ENCODE measurements around the gene HDLBP. TPM values are rescaled to one million over a fixed set of nuclear protein-coding genes. Genes with fewer than 3 reads are reported as not detected.
A peak's percentile ranks its signal among the peaks of the same experiment; 100 is the strongest.

The HDLBP gene
- total RNA-seq, 1 donor from 2014 or later: 216 TPM

DNA sequence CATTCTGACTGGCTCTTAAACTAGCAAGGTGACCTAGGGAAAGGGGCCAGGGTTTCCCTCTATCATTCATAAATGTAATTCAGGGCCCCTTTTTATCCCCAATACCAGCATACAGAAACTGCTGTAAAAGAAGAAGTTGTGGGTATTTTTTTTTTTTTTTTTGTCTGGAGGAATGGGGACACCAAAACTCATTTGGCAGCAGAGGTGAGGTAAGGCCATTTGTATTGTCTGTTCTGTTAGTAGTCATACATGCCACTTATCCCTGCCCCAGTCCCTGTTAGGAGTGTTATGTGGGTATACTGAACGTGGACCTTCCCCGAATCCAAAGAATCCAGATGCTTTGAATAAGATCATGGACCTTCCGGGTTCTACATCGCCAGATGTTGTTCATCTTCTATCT, 1.9 kb upstream of the HDLBP start:
- TF ChIP-seq, protein P1, sequence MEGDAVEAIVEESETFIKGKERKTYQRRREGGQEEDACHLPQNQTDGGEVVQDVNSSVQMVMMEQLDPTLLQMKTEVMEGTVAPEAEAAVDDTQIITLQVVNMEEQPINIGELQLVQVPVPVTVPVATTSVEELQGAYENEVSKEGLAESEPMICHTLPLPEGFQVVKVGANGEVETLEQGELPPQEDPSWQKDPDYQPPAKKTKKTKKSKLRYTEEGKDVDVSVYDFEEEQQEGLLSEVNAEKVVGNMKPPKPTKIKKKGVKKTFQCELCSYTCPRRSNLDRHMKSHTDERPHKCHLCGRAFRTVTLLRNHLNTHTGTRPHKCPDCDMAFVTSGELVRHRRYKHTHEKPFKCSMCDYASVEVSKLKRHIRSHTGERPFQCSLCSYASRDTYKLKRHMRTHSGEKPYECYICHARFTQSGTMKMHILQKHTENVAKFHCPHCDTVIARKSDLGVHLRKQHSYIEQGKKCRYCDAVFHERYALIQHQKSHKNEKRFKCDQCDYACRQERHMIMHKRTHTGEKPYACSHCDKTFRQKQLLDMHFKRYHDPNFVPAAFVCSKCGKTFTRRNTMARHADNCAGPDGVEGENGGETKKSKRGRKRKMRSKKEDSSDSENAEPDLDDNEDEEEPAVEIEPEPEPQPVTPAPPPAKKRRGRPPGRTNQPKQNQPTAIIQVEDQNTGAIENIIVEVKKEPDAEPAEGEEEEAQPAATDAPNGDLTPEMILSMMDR (IDR thresholded peaks at IDR 0.05; ENCODE audit: partially characterized antibody, unreplicated experiment): no peak
- Mint-ChIP-seq H3K4me1 (ENCODE audit: low read depth, unreplicated experiment) (peaks cover 38% of the 10 kb centered on the region), H3K4me3 (ENCODE audit: unreplicated experiment) (peak overlapping the region; percentile 93), H3K27ac (ENCODE audit: unreplicated experiment) (no peak overlapping the region), H3K27me3 (ENCODE audit: unreplicated experiment) (peaks cover 10% of the 10 kb centered on the region), H3K9me3 (ENCODE audit: unreplicated experiment) (peaks cover 8% of the 10 kb centered on the region), H3K36me3 (ENCODE audit: unreplicated experiment) (no peaks in the 10 kb centered on the region)
- DNase-seq: no peak

DNA sequence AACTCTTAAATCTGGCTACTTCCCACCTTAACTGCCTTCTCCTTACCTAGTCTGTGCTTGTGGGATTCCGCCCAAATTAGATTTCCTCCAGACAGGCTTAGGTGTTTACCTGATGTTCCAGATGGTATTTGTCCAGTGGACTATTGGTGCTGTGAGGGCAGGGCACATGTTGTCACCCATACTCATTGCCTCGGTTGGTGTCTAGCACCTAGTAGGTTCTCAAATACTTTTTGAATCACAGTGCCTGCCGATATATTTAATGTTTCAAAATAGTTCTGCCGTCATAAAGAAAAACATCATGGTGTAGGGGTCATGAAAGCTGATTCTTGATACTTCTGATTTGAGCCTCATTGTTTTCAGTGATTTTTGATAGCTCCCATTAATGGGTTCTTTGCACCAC, 1.4 kb upstream of the HDLBP start:
- H3K9me3 Mint-ChIP-seq (ENCODE audit: unreplicated experiment): peaks cover 8% of the 10 kb centered on the region
- peak overlapping the region; percentile 93 for H3K4me3 Mint-ChIP-seq (ENCODE audit: unreplicated experiment)
- TF ChIP-seq, protein P1 (IDR thresholded peaks at IDR 0.05; ENCODE audit: partially characterized antibody, unreplicated experiment): no peak
- no peaks in the 10 kb centered on the region for H3K36me3 Mint-ChIP-seq (ENCODE audit: unreplicated experiment)
- H3K27me3 Mint-ChIP-seq (ENCODE audit: unreplicated experiment): peaks cover 10% of the 10 kb centered on the region
- H3K27ac Mint-ChIP-seq (ENCODE audit: unreplicated experiment): peak overlapping the region; percentile 97
- DNase-seq: no peak
- H3K4me1 Mint-ChIP-seq (ENCODE audit: low read depth, unreplicated experiment): peaks cover 38% of the 10 kb centered on the region

DNA sequence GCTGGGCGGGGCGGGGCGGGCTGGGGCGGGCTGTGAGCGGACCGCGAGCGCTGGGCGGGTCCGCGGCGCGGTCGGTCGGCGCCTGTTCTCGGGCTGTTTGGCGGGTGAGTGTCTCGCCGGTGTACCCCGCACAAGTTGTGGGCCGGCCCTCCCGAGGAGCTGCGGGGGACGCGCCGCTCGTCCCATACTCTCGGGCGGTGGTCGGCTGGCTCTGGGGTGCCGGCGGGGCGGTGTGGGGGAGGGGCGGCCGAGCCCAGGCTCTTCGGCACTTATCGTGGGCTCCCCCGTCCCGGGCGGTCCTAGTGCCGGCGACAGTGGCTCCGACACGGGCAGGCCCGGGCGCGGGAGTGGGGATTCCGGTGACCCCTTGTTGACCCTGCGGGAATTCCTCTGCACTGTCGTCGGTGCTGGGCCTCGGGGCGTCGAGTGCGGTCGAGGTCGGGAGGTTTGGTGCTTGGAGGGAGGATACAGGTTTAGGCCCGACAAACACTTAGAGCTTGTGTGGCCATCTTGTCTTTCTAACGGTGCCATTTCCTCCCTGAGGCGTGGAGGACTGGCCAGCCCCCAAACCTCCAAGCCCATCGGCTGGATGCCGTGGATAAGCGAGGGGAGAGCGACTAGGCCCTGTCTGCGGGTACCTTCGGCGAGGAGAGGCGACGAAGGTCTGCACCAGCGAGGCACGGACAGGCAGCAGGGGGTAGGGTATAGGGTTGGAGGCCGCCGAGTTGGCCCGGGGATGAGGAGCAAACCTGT, 583 bp upstream of the HDLBP start, which contains the start of gene SEPTIN2:
SEPTIN2 (plus strand) TSS at position 47 of the 753 bp plus-strand sequence. CDS start 8,308 bp downstream, outside the sequence.
- Mint-ChIP-seq H3K36me3 (ENCODE audit: unreplicated experiment) (no peaks in the 10 kb centered on the region), H3K4me3 (ENCODE audit: unreplicated experiment) (peak within 1 kb of the TSS; percentile 97), H3K4me1 (ENCODE audit: low read depth, unreplicated experiment) (peaks cover 35% of the 10 kb centered on the region), H3K9me3 (ENCODE audit: unreplicated experiment) (peaks cover 8% of the 10 kb centered on the region), H3K27ac (ENCODE audit: unreplicated experiment) (peak within 1 kb of the TSS; percentile 100), H3K27me3 (ENCODE audit: unreplicated experiment) (peaks cover 10% of the 10 kb centered on the region)
- TF ChIP-seq, protein P1 (IDR thresholded peaks at IDR 0.05; ENCODE audit: partially characterized antibody, unreplicated experiment): no peak
- peak; percentile 45 for DNase-seq

DNA sequence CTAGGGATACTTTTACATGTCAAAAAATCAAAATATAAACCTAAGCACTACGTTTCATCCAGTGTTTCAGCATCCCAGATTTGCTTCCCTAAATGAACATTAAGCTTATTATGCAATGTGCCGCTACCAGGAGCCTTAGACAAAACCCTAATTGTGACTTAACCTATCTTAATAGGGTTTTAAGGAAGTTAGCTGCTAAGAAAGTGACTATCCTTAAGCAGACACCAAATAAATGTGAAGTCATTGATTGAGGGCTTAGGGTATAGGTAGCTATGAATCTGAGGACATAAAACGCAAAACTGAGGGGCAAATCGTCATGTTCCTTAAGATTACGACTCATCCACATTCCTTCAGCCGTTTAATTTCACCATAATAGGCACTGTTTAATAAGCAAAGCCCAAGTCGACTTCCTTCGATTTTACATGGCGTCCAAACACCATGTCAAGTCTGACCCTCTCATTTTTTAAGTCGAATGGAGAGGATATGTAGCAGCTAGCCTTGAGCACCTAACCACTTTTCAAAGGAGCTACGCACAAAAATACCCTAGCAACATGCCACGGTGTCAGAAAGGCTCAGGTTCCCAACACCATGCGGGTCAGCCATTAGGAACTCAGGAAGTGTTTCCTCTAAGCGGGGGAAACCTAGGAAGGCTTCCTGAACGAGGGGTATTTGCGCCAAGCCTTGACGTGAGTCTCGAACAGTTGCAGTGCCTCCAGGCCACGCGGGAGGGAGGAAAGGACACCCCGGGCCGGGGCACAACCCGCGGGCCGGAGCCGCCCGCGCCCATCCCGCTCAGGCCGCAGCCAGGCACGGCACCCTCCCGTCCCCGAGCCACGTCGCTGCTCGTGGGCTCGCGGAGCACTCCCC, 1.0 kb downstream of the HDLBP start:
- TF ChIP-seq, protein P1 (IDR thresholded peaks at IDR 0.05; ENCODE audit: partially characterized antibody, unreplicated experiment): no peak
- peaks cover 26% of the 10 kb centered on the region for H3K4me1 Mint-ChIP-seq (ENCODE audit: low read depth, unreplicated experiment)
- peak overlapping the region; percentile 78 for H3K27ac Mint-ChIP-seq (ENCODE audit: unreplicated experiment)
- H3K4me3 Mint-ChIP-seq (ENCODE audit: unreplicated experiment): peak overlapping the region; percentile 89
- no peak for DNase-seq
- peaks cover 10% of the 10 kb centered on the region for H3K27me3 Mint-ChIP-seq (ENCODE audit: unreplicated experiment)
- H3K9me3 Mint-ChIP-seq (ENCODE audit: unreplicated experiment): peaks cover 8% of the 10 kb centered on the region
- no peaks in the 10 kb centered on the region for H3K36me3 Mint-ChIP-seq (ENCODE audit: unreplicated experiment)

Data from glutamatergic neuron (in vitro differentiated cells).